ENCODE measurements around the gene IGFL4. TPM values are rescaled to one million over a fixed set of nuclear protein-coding genes. Genes with fewer than 3 reads are reported as not detected.

The IGFL4 gene
- total RNA-seq (2022; extraction: Qiagen RNA extraction), result 0.28 to 0.33 TPM (median 0.30 TPM) in 5 replicates

DNA sequence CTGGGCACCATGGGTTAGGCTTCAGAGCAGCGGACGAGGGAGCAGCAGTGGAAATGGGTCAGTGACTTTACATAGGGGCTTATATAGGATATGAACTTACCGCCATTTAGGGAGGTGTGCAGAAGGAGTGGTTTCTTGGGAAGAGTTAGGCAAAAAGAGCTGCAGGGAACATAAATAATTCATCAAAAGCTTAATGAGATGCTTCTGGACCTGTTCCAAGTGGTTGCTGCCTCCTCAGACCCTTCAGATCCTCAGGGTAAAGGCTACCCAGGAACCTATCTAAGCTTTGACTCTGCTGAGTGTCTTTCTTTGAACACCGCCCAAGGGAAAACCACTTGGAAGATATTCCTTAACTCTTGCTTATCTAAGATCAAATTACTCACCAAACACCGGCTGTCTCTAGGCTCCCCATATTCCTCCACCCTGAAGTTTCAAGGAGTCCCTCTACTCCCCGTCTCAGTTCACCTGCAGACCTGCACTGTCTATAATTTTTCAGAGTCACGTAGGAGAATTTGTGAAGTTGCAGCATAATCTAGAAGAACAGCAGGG is at the start of gene IGFL4:
TSS of gene IGFL4 (minus strand) at position 51 of the 549 bp plus-strand sequence. CDS start at position 11, 40 bp downstream.

DNA sequence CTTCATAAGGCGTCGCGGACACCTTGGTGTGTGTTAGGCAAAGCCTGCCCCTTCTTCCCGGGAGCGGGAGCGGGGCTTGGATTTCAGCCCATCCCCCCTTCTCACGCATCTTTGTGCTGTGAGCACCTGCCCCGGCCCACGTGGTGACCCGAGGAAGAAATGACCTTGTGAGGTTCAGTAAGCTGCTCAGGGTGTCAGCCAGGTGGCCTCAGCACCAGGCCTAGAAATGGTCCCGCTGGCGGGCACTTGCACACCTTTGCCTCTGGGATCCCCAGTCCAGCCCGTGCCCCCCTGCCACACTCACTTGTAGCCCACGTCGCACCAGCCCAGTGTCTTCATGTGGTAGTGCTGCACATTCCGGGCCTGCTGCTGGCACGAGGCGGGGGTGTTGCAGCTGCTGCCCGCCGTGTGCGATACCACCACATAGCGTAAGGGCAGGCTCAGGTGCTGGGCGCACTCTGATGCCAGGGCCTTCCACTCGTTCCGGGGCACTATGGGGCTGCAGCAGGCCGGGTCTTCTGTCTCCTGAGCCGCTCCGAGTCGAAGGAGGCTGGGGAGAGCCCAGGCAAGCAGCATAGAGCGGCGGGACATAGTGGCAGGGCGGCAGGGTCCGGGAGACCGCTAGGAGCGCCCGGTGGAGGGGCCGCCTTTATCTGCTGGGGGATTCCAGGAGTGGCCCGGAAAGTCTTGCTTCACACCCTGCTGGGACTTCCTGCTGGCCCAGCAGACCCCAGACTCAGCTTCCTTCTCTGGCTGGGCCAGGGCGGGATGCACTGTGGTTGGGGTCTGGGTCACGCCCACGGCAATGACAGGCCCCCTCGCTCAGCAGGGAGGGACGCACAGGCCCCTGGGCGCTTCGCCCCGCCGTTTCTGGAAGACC is 18.1 kb downstream of the IGFL4 start, which contains the start of gene PGLYRP1:
TSS of gene PGLYRP1 (minus strand) at position 623 of the 880 bp plus-strand sequence. CDS start at position 591, 32 bp downstream.

DNA sequence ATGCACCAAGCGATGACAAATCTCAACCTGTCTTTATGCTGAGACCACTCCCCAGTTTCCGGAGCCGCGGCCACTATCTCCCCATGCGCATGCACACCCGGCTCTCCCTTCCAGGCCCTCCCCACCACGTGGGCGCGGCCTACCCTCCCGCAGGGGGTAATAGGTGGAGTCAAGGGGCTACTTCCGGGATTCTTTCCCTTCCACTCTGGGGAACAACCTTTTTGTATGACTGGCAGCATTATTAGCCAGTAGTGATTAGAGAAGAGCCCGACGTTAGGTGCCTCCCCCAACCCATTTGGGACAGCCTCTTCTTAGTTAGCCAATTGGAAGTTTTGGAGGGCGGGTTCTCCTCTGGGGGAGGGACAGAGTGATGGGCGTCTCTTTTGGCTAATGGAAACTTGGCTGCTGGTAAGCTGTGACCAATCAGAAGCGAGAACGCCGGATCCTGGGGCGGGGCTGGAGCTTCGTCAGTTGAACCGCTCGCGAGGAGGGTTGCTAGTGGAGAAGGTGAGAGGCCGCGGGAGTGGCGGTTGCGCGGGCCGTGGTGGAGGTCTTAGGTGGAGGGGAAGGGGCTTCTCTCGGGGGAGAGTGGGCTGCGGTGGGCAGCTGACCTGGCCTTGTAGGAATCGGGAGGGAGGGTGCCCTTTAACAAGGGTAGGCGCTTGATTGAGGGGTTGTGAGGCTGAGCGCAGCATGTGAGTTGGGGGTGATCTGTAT is 45.6 kb downstream of the IGFL4 start, which contains the start of gene CCDC61:
TSS of gene CCDC61 (plus strand) at position 470 of the 717 bp plus-strand sequence. CDS start 7,552 bp downstream, outside the sequence.

Other genes starting within 250 kb of the IGFL4 start
- 22.5 to 34.8 TPM (median 30.3 TPM) in 5 replicates for gene DMWD, start 248.2 kb downstream of the IGFL4 start, total RNA-seq (2022; extraction: Qiagen RNA extraction)
- gene RSPH6A, start 225.7 kb downstream of the IGFL4 start, total RNA-seq (2022; extraction: Qiagen RNA extraction), result not detected in 5 replicates
- 58.9 to 77.3 TPM (median 71.3 TPM) in 5 replicates for gene SYMPK, start 177.9 kb downstream of the IGFL4 start, total RNA-seq (2022; extraction: Qiagen RNA extraction)
- 0.58 to 1.1 TPM (median 0.89 TPM) in 5 replicates for gene FOXA3, start 176.7 kb downstream of the IGFL4 start, total RNA-seq (2022; extraction: Qiagen RNA extraction)
- gene IRF2BP1, start 154.9 kb downstream of the IGFL4 start, total RNA-seq (2022; extraction: Qiagen RNA extraction), result 22.7 to 37.9 TPM (median 36.1 TPM) in 5 replicates
- 6.4 to 10.3 TPM (median 10.1 TPM) in 5 replicates for gene MYPOP, start 138.4 kb downstream of the IGFL4 start, total RNA-seq (2022; extraction: Qiagen RNA extraction)
- gene NANOS2, start 126.2 kb downstream of the IGFL4 start, total RNA-seq (2022; extraction: Qiagen RNA extraction), result not detected in 5 replicates
- gene NOVA2, start 67.1 kb downstream of the IGFL4 start, total RNA-seq (2022; extraction: Qiagen RNA extraction), result 0.77 to 1.3 TPM (median 1.3 TPM) in 5 replicates
- 4.1 to 6.2 TPM (median 4.6 TPM) in 5 replicates for gene CCDC61, start 45.5 kb downstream of the IGFL4 start, total RNA-seq (2022; extraction: Qiagen RNA extraction)
- gene PGLYRP1, start 17.9 kb downstream of the IGFL4 start, total RNA-seq (2022; extraction: Qiagen RNA extraction), result not detected in 5 replicates
- 0.16 to 0.25 TPM (median 0.17 TPM) in 3 of 5 replicates, not detected in the others for gene IGFL3, start 83.7 kb upstream of the IGFL4 start, total RNA-seq (2022; extraction: Qiagen RNA extraction)
- gene IGFL2, start 107.2 kb upstream of the IGFL4 start, total RNA-seq (2022; extraction: Qiagen RNA extraction), result 0.37 to 0.86 TPM (median 0.56 TPM) in 5 replicates
- 1.0 to 2.3 TPM (median 1.9 TPM) in 5 replicates for gene IGFL1, start 188.7 kb upstream of the IGFL4 start, total RNA-seq (2022; extraction: Qiagen RNA extraction)